HCT116 (cell line): ENCODE measurements around the gene F10. TPM values are rescaled to one million over a fixed set of nuclear protein-coding genes. Genes with fewer than 3 reads are reported as not detected.

Source experiments
- ATAC-seq: fragments of 200-7000 bp; cut with Tn5 transposase; 2 replicates; pipeline ENCODE4 v1.9.1; 2020; ENCODE audit warnings: mild to moderate bottlenecking, moderate library complexity
- BruUV-seq: library from RNA; stranded (reverse); fragments of 400-500 nt; replicated peaks from 2 replicates; lab custom pipeline; 2021; lab: Mats Ljungman, UMichigan
- CTCF ChIA-PET: fragments of 300-600 bp; sonication (Branson Sonifier 250); formaldehyde crosslinking; loops from one replicate; lab custom pipeline; 2021; ENCODE audit warnings: antibody characterized with exemption; lab: Charles Lee
- POLR2A ChIA-PET: fragments of 300-600, 350-600 bp; sonication (Branson Sonifier 250); formaldehyde crosslinking; loops from one replicate; lab custom pipeline; 2021; ENCODE audit warnings: antibody characterized with exemption; lab: Charles Lee
- RAD21 ChIA-PET, 2 experiments: fragments of 300-600 bp; sonication (Branson Sonifier 250); formaldehyde crosslinking; loops; one replicate each; lab custom pipeline; 2023; ENCODE audit warnings: low total read pairs in 2 of 2; ENCODE audit not compliant: uncharacterized antibody in 2 of 2, unreplicated experiment in 2 of 2, low non-redundant PET in 1 of 2; lab: Charles Lee
- DNase-seq: peaks from one replicate; pipeline ENCODE4 v3.0.0-alpha.2; 2010; ENCODE audit warnings: low read depth, low spot score
- H2AFZ ChIP-seq: fragments of 200-600 bp; shearing (Covaris generic), sonication (generic); 2 replicates; pipeline ENCODE4 v1.6.1; 2017; ENCODE audit warnings: low read depth, mixed run types, mixed read lengths, antibody characterized with exemption, low read length; ENCODE audit not compliant: poor library complexity, severe bottlenecking
- H3K27ac ChIP-seq: 2 replicates; pipeline ENCODE4 v1.5.1; 2012; ENCODE audit warnings: low read depth, low read length
- H3K27me3 ChIP-seq: fragments of 200-600 bp; sonication (generic); 2 replicates; pipeline ENCODE4 v1.6.1; 2016; ENCODE audit warnings: mixed run types, low read length, mixed read lengths; ENCODE audit not compliant: insufficient read depth
- H3K36me3 ChIP-seq, 2 experiments: fragments of 200-500 bp in 1 of 2; fragments of 200-600 bp in 1 of 2; sonication (Bioruptor generic) in 1 of 2; sonication (generic) in 1 of 2; 2 replicates each; pipeline versions ENCODE4 v1.5.1 to v1.6.1; 2014 to 2016; ENCODE audit warnings: low read length in 2 of 2, inconsistent platforms in 1 of 2, mixed read lengths in 1 of 2, mixed run types in 1 of 2; ENCODE audit not compliant: insufficient read depth in 2 of 2, control insufficient read depth in 1 of 2
- H3K4me1 ChIP-seq, 2 experiments: fragments of 200-600 bp in 1 of 2; sonication (generic) in 1 of 2; 2 replicates each; pipeline versions ENCODE4 v1.5.1 to v1.6.1; 2012 to 2017; ENCODE audit warnings: low read length in 2 of 2, inconsistent platforms in 1 of 2, mild to moderate bottlenecking in 1 of 2, mixed read lengths in 1 of 2, mixed run types in 1 of 2, moderate library complexity in 1 of 2; ENCODE audit not compliant: insufficient read depth in 2 of 2, control insufficient read depth in 1 of 2
- H3K4me2 ChIP-seq: fragments of 200-600 bp; sonication (generic); 2 replicates; pipeline ENCODE4 v1.6.1; 2017; ENCODE audit warnings: mixed run types, low read length, mixed read lengths
- H3K4me3 ChIP-seq, 2 experiments: fragments of 200-600 bp in 1 of 2; sonication (generic) in 1 of 2; replicated peaks in 1 of 2; 2 replicates each; pipeline ENCODE4 v1.5.1; 2011 to 2016; ENCODE audit warnings: low read length in 2 of 2, control low read depth in 1 of 2, low read depth in 1 of 2, mild to moderate bottlenecking in 1 of 2, mixed read lengths in 1 of 2, mixed run types in 1 of 2
- H3K79me2 ChIP-seq: fragments of 200-600 bp; sonication (generic); 2 replicates; pipeline ENCODE4 v1.6.1; 2017; ENCODE audit warnings: mild to moderate bottlenecking, mixed run types, low read length, moderate library complexity, mixed read lengths; ENCODE audit not compliant: insufficient read depth
- H3K9ac ChIP-seq: fragments of 200-600 bp; sonication (generic); 2 replicates; pipeline ENCODE4 v1.6.1; 2016; ENCODE audit warnings: low read length, mixed read lengths
- H3K9me2 ChIP-seq: fragments of 200-600 bp; sonication (generic), shearing (Covaris generic); 2 replicates; pipeline ENCODE4 v1.6.1; 2017; ENCODE audit warnings: mixed run types, mild to moderate bottlenecking, moderate library complexity; ENCODE audit not compliant: insufficient read depth
- H3K9me3 ChIP-seq, 2 experiments: fragments of 200-500 bp in 1 of 2; fragments of 200-600 bp in 1 of 2; sonication (Bioruptor generic) in 1 of 2; sonication (generic) in 1 of 2; 2 replicates each; pipeline ENCODE4 v1.6.1; 2014 to 2017; ENCODE audit warnings: low read length in 2 of 2, mixed read lengths in 2 of 2, inconsistent platforms in 1 of 2, low read depth in 1 of 2, mild to moderate bottlenecking in 1 of 2, mixed run types in 1 of 2, moderate library complexity in 1 of 2; ENCODE audit not compliant: control insufficient read depth in 1 of 2, insufficient read depth in 1 of 2
- H4K20me1 ChIP-seq: fragments of 200-600 bp; sonication (generic), shearing (Covaris generic); 2 replicates; pipeline ENCODE4 v1.6.1; 2017; ENCODE audit warnings: mixed run types, mild to moderate bottlenecking, moderate library complexity; ENCODE audit not compliant: insufficient read depth
- ATF3 ChIP-seq: IDR thresholded peaks from 2 replicates; pipeline ENCODE4 v1.6.1; 2012
- CBX3 ChIP-seq: IDR thresholded peaks from 2 replicates; pipeline ENCODE4 v1.6.1; 2012; ENCODE audit warnings: low read depth
- CEBPB ChIP-seq: IDR thresholded peaks from 2 replicates; pipeline ENCODE4 v1.6.1; 2012; ENCODE audit warnings: low read depth
- EZH2 ChIP-seq: fragments of 200-600 bp; sonication (generic); IDR thresholded peaks from 2 replicates; pipeline ENCODE4 v1.6.1; 2017; ENCODE audit warnings: antibody characterized with exemption, mixed run types
- FOSL1 ChIP-seq: IDR thresholded peaks from 2 replicates; pipeline ENCODE4 v1.6.1; 2012; ENCODE audit warnings: low read depth
- JUND ChIP-seq: IDR thresholded peaks from 2 replicates; pipeline ENCODE4 v1.6.1; 2012
- POLR2AphosphoS5 ChIP-seq: IDR thresholded peaks from 2 replicates; pipeline ENCODE4 v1.6.1; 2011; ENCODE audit warnings: mild to moderate bottlenecking, low read depth, low read length, moderate library complexity
- RAD21 ChIP-seq: IDR thresholded peaks from 2 replicates; pipeline ENCODE4 v1.6.1; 2012; ENCODE audit warnings: low read depth, mild to moderate bottlenecking
- SIN3A ChIP-seq: IDR thresholded peaks from 2 replicates; pipeline ENCODE4 v1.6.1; 2012; ENCODE audit warnings: low read depth
- SRF ChIP-seq: IDR thresholded peaks from 2 replicates; pipeline ENCODE4 v1.6.1; 2012; ENCODE audit warnings: low read depth
- YY1 ChIP-seq: IDR thresholded peaks from 2 replicates; pipeline ENCODE4 v1.6.1; 2011; ENCODE audit warnings: low read length, low read depth, moderate library complexity, mild to moderate bottlenecking; ENCODE audit not compliant: insufficient replicate concordance; ENCODE audit errors: extremely low read depth
- ZBTB33 ChIP-seq: IDR thresholded peaks from 2 replicates; pipeline ENCODE4 v1.6.1; 2011; ENCODE audit warnings: mild to moderate bottlenecking, low read length, moderate library complexity; ENCODE audit not compliant: insufficient replicate concordance; ENCODE audit errors: extremely low read depth
- ZFX ChIP-seq: fragments of 450-650 bp; IDR thresholded peaks from 2 replicates; pipeline ENCODE4 v1.6.1; 2017
- ZNF274 ChIP-seq: fragments of 200-500 bp; sonication (Bioruptor generic); IDR thresholded peaks from 2 replicates; pipeline ENCODE4 v1.6.1; 2014; ENCODE audit warnings: mild to moderate bottlenecking, low read depth, low read length, inconsistent platforms
- intact Hi-C: fragments of 100-400 bp; cut with micrococcal nuclease; formaldehyde crosslinking; loops from 2 replicates; pipeline ENCODE4 v1.10.0; 2022
- total RNA-seq: library from RNA; stranded (reverse); gene quantifications from one replicate; pipeline ENCODE4 v1.2.1, GENCODE V29; 2021; ENCODE audit not compliant: unreplicated experiment
- TF ChIP-seq, protein P1 (sequence below), 3 experiments: fragments of 200-600 bp in 1 of 3; sonication (generic) in 1 of 3; IDR thresholded peaks in 2 of 3; conservative IDR thresholded peaks in 1 of 3; 2 replicates each; pipeline ENCODE4 v1.5.1; 2012 to 2017; ENCODE audit warnings: low read depth in 2 of 3, low read length in 2 of 3, antibody characterized with exemption in 1 of 3, borderline replicate concordance in 1 of 3, control low read depth in 1 of 3, mild to moderate bottlenecking in 1 of 3, mixed read lengths in 1 of 3, mixed run types in 1 of 3, moderate library complexity in 1 of 3; ENCODE audit not compliant: insufficient read depth in 1 of 3
- TF ChIP-seq, protein P2 (sequence below): IDR thresholded peaks from 2 replicates; pipeline ENCODE4 v1.6.1; 2012; ENCODE audit warnings: low read depth
- TF ChIP-seq, protein P3 (sequence below): IDR thresholded peaks from 2 replicates; pipeline ENCODE4 v1.6.1; 2012

Gene F10
- total RNA-seq, 1 experiment from 2014 or later, result 4.0 TPM

DNA sequence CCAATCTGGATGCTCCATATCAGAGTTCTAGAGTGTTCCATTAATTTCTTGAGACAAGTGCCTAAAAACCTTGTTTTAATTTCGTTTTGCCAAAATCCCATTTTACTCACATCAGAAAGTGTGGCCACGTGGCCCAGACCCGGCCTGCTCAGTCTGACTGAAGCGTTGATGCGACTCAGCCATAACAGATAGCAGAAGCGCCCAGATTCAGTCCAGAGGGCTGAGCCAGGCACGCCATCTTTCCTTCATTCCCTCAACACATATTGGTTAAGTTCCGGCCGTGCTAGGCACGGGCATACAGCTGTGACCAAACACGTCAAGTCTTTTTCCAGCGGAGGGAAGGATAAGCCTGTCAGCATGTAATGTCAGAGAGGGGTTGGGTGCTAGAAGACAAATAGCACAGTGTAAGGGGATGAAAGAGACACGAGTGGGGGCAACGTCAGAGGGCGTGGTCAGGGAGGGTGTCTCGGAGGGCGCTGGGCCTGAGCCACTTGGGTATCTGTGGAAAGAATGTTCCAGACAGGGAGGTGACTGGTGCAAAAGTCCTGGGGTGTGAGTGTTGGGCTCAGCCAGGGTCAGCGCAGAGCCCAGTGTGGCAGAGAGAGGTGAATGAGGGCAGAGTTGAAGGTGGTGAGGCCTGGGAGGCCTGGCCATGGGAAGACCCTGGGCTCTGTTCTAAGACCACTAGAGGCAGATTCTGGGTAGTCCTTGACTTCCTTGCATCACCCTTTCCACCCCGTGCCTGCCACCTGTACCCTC is 3.1 kb downstream of the F10 start:
- Histone ChIP-seq H3K9ac (no peak overlapping the region), H3K79me2 (no peaks in the 10 kb centered on the region), H3K27me3 (peaks cover 4% of the 10 kb centered on the region; the same call in 1 of the 2 replicates), H3K4me3 (no peak overlapping the region), H3K36me3 (no peaks in the 10 kb centered on the region), H3K27ac (no peak overlapping the region), H3K9me2 (no peaks in the 10 kb centered on the region), H4K20me1 (no peaks in the 10 kb centered on the region), H3K4me2 (no peak overlapping the region), H2AFZ (no peak overlapping the region), H3K4me1 (peaks cover 4 to 14% of the 10 kb centered on the region in 2 experiments; a peak in 3 of 4 replicates), H3K9me3 (no peaks in the 10 kb centered on the region)
- no TSS peak for BruUV-seq
- CTCF ChIA-PET, result no interaction called here
- ATAC-seq, result no peak
- DNase-seq, result no peak
- TF ChIP-seq SRF, result no peak
- TF ChIP-seq YY1, result no peak
- no peak for TF ChIP-seq ZNF274
- TF ChIP-seq FOSL1, result no peak
- no peak for TF ChIP-seq ZFX
- no peak for TF ChIP-seq ZBTB33
- TF ChIP-seq POLR2AphosphoS5, result no peak
- TF ChIP-seq, protein P1, sequence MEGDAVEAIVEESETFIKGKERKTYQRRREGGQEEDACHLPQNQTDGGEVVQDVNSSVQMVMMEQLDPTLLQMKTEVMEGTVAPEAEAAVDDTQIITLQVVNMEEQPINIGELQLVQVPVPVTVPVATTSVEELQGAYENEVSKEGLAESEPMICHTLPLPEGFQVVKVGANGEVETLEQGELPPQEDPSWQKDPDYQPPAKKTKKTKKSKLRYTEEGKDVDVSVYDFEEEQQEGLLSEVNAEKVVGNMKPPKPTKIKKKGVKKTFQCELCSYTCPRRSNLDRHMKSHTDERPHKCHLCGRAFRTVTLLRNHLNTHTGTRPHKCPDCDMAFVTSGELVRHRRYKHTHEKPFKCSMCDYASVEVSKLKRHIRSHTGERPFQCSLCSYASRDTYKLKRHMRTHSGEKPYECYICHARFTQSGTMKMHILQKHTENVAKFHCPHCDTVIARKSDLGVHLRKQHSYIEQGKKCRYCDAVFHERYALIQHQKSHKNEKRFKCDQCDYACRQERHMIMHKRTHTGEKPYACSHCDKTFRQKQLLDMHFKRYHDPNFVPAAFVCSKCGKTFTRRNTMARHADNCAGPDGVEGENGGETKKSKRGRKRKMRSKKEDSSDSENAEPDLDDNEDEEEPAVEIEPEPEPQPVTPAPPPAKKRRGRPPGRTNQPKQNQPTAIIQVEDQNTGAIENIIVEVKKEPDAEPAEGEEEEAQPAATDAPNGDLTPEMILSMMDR (IDR thresholded peaks at IDR 0.05 in 2 of 3, conservative IDR thresholded peaks at IDR 0.05 in 1 of 3; ENCODE audit: borderline replicate concordance in 1 of 3, insufficient read depth in 1 of 3, low read depth in 2 of 3, low read length in 2 of 3), result no peak
- no peak for TF ChIP-seq CBX3
- TF ChIP-seq JUND, result no peak
- TF ChIP-seq, protein P2, sequence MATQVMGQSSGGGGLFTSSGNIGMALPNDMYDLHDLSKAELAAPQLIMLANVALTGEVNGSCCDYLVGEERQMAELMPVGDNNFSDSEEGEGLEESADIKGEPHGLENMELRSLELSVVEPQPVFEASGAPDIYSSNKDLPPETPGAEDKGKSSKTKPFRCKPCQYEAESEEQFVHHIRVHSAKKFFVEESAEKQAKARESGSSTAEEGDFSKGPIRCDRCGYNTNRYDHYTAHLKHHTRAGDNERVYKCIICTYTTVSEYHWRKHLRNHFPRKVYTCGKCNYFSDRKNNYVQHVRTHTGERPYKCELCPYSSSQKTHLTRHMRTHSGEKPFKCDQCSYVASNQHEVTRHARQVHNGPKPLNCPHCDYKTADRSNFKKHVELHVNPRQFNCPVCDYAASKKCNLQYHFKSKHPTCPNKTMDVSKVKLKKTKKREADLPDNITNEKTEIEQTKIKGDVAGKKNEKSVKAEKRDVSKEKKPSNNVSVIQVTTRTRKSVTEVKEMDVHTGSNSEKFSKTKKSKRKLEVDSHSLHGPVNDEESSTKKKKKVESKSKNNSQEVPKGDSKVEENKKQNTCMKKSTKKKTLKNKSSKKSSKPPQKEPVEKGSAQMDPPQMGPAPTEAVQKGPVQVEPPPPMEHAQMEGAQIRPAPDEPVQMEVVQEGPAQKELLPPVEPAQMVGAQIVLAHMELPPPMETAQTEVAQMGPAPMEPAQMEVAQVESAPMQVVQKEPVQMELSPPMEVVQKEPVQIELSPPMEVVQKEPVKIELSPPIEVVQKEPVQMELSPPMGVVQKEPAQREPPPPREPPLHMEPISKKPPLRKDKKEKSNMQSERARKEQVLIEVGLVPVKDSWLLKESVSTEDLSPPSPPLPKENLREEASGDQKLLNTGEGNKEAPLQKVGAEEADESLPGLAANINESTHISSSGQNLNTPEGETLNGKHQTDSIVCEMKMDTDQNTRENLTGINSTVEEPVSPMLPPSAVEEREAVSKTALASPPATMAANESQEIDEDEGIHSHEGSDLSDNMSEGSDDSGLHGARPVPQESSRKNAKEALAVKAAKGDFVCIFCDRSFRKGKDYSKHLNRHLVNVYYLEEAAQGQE, result no peak
- no peak for TF ChIP-seq EZH2
- no peak for TF ChIP-seq SIN3A
- no peak for TF ChIP-seq ATF3
- TF ChIP-seq CEBPB, result no peak
- TF ChIP-seq RAD21, result no peak
- TF ChIP-seq, protein P3, sequence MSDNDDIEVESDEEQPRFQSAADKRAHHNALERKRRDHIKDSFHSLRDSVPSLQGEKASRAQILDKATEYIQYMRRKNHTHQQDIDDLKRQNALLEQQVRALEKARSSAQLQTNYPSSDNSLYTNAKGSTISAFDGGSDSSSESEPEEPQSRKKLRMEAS, result no peak
- POLR2A ChIA-PET, result no interaction called here
- RAD21 ChIA-PET, result no interaction called here
- intact Hi-C loops, result no loop called here
